Activated CD4-positive, alpha-beta T cell treated with anti-CD3 and anti-CD28 coated beads, Interleukin-2, amount 10 ng/mL, durations not matched to agents 24 days and 14 days (primary cell): ENCODE measurements around the gene MLXIP. TPM values are rescaled to one million over a fixed set of nuclear protein-coding genes. Genes with fewer than 3 reads are reported as not detected.
A peak's percentile ranks its signal among the peaks of the same experiment; 100 is the strongest.

Experiments
- DNase-seq: peaks from one replicate; pipeline ENCODE4 v3.0.0; 2022
- H3K27ac Mint-ChIP-seq: one replicate; pipeline ENCODE4 v1.8.0; 2022; ENCODE audit warnings: mild to moderate bottlenecking, mixed read lengths
- H3K27me3 Mint-ChIP-seq: one replicate; pipeline ENCODE4 v1.8.0; 2022; ENCODE audit warnings: mixed read lengths
- H3K36me3 Mint-ChIP-seq: one replicate; pipeline ENCODE4 v1.8.0; 2022; ENCODE audit warnings: low read depth, mild to moderate bottlenecking, mixed read lengths
- H3K4me1 Mint-ChIP-seq: one replicate; pipeline ENCODE4 v1.8.0; 2021; ENCODE audit warnings: mixed read lengths
- H3K4me3 Mint-ChIP-seq: one replicate; pipeline ENCODE4 v1.8.0; 2022; ENCODE audit warnings: mild to moderate bottlenecking, moderate library complexity, mixed read lengths
- H3K9me3 Mint-ChIP-seq: one replicate; pipeline ENCODE4 v1.8.0; 2021; ENCODE audit warnings: mixed read lengths
- intact Hi-C: fragments of 100-400 bp; cut with micrococcal nuclease; formaldehyde crosslinking; loops from one replicate; pipeline ENCODE4 v1.15.1; 2023
- total RNA-seq: library from RNA; stranded (reverse); gene quantifications from 2 replicates; pipeline ENCODE4 v1.2.3, GENCODE V29; 2022

The MLXIP gene
- total RNA-seq, 1 donor from 2014 or later: 47.6 TPM

DNA sequence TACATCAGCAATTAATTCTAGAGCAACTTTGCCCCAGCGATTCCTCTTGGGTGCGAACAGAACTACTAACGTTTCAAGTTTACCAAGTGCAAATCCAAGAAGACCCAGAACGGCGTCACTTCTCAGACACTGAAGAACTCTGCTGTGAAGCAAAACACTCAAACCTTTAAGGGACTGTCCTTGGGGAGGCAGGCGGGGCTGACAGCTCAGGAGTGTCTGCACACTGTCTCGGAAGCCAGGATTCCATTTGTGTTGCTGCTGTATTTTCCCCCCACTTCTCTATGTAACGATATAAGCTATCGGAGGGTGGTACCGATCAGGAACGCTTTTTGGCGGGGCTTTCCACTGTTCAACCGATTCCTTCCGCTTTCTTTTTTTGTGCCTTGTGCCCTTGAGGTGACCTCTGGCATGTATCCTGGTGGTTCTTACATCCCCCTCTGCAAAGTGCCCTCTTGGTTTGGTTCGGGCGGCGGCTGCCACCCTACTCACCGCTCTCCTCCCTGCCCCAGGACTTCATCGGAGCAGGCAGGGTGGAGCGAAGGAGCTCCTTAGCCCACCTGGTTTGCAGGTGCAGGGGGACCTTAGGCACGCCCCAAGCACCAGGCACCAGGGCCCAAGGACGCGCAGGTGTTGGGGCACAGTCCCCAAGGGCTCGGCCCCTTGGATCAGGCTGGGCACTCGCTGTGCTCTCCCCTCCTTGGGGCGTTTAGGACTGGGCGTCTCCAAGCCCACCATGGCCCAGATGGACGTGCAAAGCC is 19.2 kb upstream of the MLXIP start:
- Mint-ChIP-seq H3K27me3 (no peaks in the 10 kb centered on the region), H3K27ac (no peak overlapping the region), H3K9me3 (no peaks in the 10 kb centered on the region), H3K4me3 (no peak overlapping the region), H3K4me1 (peaks cover 18% of the 10 kb centered on the region), H3K36me3 (peaks cover 2% of the 10 kb centered on the region)
- intact Hi-C loops: no loop called here
- no peak for DNase-seq

DNA sequence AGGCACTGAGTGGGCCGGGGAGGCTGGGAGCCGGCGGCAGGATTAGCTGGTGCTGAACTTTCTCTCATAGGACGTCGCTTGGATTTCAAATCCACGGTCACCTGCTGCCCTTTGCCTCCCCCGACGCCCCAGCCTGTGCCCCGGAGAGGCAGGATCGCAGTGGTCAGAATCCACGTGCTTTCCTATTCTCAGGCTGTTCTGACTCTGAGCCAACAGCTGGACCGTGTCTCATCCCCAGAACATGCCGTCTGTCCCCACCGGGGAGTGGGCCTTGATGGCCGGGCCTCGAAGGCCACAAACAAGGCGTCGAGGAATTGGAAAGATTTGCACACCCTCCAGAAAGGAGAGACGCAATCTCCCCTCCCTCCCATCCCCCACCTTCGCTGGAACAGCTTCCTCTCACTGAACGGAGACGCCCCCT is 18.5 kb upstream of the MLXIP start:
- H3K27me3 Mint-ChIP-seq: no peaks in the 10 kb centered on the region
- DNase-seq: no peak
- intact Hi-C loops: no loop called here
- no peak overlapping the region for H3K27ac Mint-ChIP-seq
- no peaks in the 10 kb centered on the region for H3K9me3 Mint-ChIP-seq
- H3K4me1 Mint-ChIP-seq: peaks cover 13% of the 10 kb centered on the region
- H3K36me3 Mint-ChIP-seq: peaks cover 2% of the 10 kb centered on the region
- no peak overlapping the region for H3K4me3 Mint-ChIP-seq

DNA sequence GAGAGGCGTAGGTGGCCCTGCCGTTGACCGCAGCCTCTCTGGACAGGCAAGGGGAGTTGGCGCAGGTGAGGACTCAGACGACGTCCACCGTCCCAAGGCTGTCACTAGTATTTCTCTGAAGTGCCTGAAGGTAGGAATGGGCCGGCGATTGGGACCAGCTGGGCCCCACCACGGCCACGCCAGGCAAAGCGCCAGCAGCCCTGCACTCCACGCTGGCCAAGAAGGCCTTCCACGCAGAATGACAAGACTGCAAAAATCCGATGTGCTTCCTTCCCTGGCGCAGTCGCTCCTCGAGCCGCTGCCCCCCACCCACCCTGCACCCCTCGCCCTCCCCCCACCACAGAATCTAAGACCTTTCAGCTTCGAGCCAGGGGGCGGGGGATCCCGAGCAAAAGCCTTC is 17.3 kb upstream of the MLXIP start:
- Mint-ChIP-seq H3K9me3 (no peaks in the 10 kb centered on the region), H3K4me3 (no peak overlapping the region), H3K4me1 (peaks cover 13% of the 10 kb centered on the region), H3K36me3 (peaks cover 2% of the 10 kb centered on the region), H3K27me3 (no peaks in the 10 kb centered on the region), H3K27ac (no peak overlapping the region)
- intact Hi-C loops: no loop called here
- no peak for DNase-seq

DNA sequence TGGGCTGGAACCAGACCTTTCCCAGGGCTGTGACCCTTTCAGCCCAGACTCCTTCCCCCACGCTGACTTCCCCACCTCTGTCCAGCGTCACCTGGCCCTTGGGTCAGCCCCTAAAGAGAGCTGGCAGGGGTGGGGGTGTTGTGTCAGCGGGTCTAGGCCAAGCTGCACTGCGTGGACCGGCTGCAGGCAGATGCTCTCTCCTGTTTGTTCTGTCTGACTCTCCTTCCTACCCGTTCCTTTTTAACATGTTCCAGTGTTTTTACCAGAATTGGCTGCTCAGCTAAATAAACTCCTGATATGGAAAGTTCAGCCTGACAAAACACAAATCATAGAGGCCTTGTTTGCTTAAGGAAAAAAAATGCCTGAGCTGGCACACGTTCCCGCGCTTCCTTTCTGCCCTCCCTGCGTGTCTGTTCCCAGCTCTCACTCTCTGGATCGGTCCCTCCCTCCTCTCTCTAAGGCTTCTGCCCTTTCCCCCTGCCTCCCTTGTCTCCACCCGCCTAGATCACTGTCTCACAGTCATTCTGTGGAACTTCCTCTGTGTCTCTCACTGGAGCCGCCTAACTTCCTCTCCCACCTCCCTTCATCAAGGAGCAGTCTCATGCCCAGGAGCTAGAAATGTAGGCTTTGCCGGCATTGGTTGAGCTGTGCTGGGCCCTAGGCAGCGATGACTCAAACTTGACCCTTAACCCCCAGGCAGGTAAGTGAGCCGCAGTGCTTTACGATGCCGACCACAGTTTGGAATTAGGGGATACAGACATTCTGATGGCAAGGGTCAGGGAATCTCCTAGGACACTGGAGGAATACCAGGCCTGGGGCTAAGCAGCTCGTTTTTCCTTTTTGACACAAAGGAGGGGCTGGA is 15.5 kb upstream of the MLXIP start:
- no peak overlapping the region for H3K4me3 Mint-ChIP-seq
- intact Hi-C loops: no loop called here
- peak overlapping the region; percentile 34 for H3K27ac Mint-ChIP-seq
- H3K9me3 Mint-ChIP-seq: no peaks in the 10 kb centered on the region
- no peak for DNase-seq
- H3K4me1 Mint-ChIP-seq: peaks cover 21% of the 10 kb centered on the region
- H3K27me3 Mint-ChIP-seq: no peaks in the 10 kb centered on the region
- no peaks in the 10 kb centered on the region for H3K36me3 Mint-ChIP-seq

GRCh38 chr12:122063694-122064024 is 14.9 kb upstream of the MLXIP start:
- peak overlapping the region; percentile 45 for H3K27ac Mint-ChIP-seq
- H3K4me1 Mint-ChIP-seq: peaks cover 26% of the 10 kb centered on the region
- no peaks in the 10 kb centered on the region for H3K9me3 Mint-ChIP-seq
- DNase-seq: no peak
- intact Hi-C loops: no loop called here
- H3K36me3 Mint-ChIP-seq: no peaks in the 10 kb centered on the region
- no peaks in the 10 kb centered on the region for H3K27me3 Mint-ChIP-seq
- H3K4me3 Mint-ChIP-seq: no peak overlapping the region

DNA sequence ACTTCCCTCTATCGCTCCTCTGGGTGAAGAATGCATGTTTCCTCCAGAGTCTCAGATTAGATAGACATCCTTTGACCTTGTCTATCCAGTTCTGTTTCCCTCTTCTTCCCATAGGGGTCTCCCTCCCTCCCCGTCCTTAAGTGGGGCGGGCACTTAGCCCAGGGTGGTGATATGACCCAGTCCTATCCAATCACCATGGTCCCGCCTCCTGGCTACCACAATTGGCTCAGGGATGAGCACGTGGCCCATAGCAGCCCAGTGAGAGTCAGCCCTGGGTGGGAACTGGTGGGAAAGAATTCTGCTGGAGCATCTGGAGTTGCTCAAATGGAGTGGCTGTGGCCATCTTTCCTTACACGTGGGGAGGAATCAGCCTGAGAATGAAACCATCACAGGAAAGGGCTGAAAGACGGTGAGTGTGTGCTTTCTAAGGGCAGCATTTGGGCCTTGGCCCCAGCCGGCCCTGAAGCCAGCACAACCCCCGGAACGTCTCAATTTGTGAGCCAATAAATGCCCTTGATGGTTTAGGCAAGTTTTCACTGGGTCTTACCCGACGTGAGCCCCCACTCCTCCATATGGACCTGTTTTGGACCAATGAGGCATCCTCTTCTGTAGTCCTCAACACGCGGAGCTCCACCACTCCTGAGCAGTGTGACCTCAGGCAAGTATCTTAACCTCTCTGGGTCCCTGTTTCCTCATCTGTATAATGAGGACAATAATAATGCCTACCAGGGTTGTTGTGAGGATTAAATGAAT is 14.4 kb upstream of the MLXIP start:
- DNase-seq: peak; percentile 74
- no peaks in the 10 kb centered on the region for H3K9me3 Mint-ChIP-seq
- intact Hi-C loops: no loop called here
- no peak overlapping the region for H3K4me3 Mint-ChIP-seq
- H3K4me1 Mint-ChIP-seq: peaks cover 26% of the 10 kb centered on the region
- peak overlapping the region; percentile 45 for H3K27ac Mint-ChIP-seq
- no peaks in the 10 kb centered on the region for H3K27me3 Mint-ChIP-seq
- H3K36me3 Mint-ChIP-seq: no peaks in the 10 kb centered on the region

DNA sequence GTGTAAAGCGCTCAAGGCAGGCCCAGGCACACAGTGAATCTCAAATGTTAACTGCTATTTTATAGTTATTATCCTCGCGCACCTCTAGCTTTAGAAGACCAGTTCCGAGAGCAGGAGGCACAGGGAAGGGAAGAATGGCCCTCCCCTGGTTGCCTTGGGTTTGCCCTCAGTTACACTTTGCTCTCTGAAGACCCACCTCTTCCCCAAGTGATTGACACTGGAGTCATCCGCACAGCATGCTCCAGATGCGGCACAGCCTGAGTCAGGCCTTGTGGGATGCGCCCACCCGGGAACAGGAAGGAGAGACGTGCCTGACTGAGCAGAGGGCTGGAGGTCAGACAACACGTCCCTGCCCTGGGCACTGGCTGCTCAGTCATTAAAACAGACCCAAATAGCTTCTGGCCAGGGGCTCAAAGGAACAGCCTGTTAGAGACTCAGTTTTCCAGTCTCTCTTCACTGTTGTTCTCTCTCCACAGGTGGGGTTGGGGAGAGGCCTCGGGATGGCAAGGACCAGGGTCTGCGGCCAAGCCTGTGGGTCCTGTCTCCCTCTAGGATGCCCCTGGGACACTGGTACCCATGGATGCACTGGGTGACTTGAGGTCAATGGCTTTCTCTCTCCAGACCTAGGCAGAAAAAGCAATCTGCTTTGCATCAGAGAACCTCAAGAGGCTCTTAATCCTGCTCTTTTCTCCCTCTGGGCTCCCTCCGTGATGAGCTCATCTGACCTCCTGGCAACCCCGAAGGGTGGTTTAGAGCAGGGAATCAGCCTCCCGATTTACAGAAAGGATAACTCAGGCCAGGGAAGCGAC is 13.6 kb upstream of the MLXIP start:
- H3K27ac Mint-ChIP-seq: peak overlapping the region; percentile 45
- no peaks in the 10 kb centered on the region for H3K27me3 Mint-ChIP-seq
- H3K9me3 Mint-ChIP-seq: no peaks in the 10 kb centered on the region
- H3K36me3 Mint-ChIP-seq: no peaks in the 10 kb centered on the region
- H3K4me1 Mint-ChIP-seq: peaks cover 26% of the 10 kb centered on the region
- no peak for DNase-seq
- intact Hi-C loops: no loop called here
- H3K4me3 Mint-ChIP-seq: no peak overlapping the region

- intact Hi-C loops: no loop called here
- Mint-ChIP-seq H3K4me1 (peaks cover 26% of the 10 kb centered on the region), H3K27ac (no peak overlapping the region), H3K36me3 (no peaks in the 10 kb centered on the region), H3K4me3 (peak overlapping the region; percentile 56), H3K27me3 (no peaks in the 10 kb centered on the region), H3K9me3 (no peaks in the 10 kb centered on the region)
- DNase-seq: no peak
Observed at GRCh38 chr12:122067548-122067947, 11.0 kb upstream of the MLXIP start.

DNA sequence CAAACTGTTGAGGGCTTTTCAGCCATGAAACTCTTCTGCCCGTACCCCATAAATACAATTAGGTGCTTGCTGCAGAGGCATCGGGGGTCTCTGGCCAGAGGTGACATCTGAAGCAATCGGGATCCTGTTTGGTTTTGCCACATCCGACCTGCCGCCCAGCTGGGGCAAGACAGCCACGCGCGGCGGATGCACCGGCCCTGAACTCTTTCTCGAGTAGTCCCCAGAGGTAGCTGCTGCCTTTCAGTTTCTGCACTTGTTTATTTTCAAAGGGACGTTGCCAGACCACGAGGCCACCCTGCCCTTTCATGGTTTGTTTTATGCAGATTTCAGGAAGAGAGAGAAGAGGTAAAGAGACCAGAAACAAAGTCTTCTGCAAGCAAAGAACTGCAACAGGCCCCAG is 10.6 kb upstream of the MLXIP start:
- intact Hi-C loops: no loop called here
- peak overlapping the region; percentile 67 for H3K27ac Mint-ChIP-seq

DNA sequence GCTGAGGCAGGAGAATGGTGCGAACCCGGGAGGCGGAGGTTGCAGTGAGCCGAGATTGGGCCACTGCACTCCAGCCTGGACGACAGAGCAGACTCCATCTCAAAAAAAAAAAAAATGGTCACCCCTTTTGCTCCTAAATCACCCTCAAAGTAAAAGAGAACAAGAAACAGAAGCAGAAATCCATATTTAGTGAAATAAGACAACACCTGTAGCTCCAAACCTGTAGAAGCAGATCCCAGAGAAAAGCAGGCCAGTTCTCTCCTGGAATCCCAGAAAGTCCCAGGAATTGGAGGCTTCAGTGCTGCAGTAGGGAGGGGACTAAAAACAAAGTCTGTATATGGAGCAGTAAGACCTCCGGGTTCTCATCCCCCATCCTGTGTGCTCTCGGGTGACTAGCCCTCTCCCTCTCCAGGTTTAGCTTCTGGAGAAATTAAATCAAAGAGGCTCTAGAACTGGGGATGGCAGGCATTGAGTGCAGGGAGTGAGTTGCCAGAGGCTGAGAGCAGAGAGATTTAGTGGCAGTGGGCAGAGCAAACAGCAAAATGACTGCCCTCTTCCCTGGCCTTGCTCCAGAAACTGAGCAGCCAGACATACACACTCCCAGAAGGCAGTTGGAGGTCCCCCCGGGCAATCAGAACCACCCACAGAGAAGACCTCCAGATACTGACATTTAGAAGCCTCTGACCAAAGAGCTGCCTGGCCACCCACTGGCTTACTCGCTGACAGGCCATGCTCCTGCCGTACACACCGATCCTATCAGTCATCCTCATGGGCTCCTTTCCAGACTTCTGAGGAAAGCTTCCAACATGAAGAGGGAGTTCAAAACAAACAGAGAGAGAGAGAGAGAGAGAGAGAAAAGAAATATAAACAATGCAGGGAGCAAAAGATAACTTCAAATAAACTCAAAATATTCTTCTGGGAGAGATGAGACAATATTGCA is 6.3 kb upstream of the MLXIP start:
- Mint-ChIP-seq H3K4me1 (peaks cover 17% of the 10 kb centered on the region), H3K4me3 (no peak overlapping the region), H3K27ac (no peak overlapping the region), H3K27me3 (no peaks in the 10 kb centered on the region), H3K9me3 (no peaks in the 10 kb centered on the region), H3K36me3 (no peaks in the 10 kb centered on the region)
- intact Hi-C loops: loop anchor here (10.0 kb wide), 1 partner anchor 1152 kb away; no protein-coding TSS in a partner anchor
- DNase-seq: no peak

More for the DNA sequence above, 10.6 kb upstream of the MLXIP start:
- peak; percentile 85 for DNase-seq
- no peaks in the 10 kb centered on the region for H3K9me3 Mint-ChIP-seq
- peaks cover 25% of the 10 kb centered on the region for H3K4me1 Mint-ChIP-seq
- H3K4me3 Mint-ChIP-seq: peak overlapping the region; percentile 56
- no peaks in the 10 kb centered on the region for H3K36me3 Mint-ChIP-seq
- no peaks in the 10 kb centered on the region for H3K27me3 Mint-ChIP-seq

DNA sequence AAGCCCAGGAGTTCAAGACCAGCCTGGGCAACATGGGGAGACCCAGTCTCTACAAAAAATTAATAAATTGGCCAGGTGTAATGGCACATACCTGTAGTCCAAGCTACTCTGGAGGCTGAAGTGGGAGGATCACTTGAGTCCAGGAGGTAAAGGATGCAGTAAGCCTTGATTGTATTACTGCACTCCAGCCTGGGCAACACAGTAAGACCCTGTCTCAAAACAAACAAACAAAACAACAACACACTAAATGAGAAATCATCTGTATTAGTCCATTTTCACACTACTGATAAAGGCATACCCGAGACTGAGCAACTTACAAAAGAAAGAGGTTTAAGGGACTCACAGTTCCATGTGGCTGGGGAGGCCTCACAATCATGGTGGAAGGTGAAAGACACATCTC is 4.7 kb upstream of the MLXIP start:
- H3K9me3 Mint-ChIP-seq: no peaks in the 10 kb centered on the region
- H3K27me3 Mint-ChIP-seq: no peaks in the 10 kb centered on the region
- H3K4me3 Mint-ChIP-seq: no peak overlapping the region
- peaks cover 5% of the 10 kb centered on the region for H3K4me1 Mint-ChIP-seq
- DNase-seq: no peak
- H3K27ac Mint-ChIP-seq: no peak overlapping the region
- intact Hi-C loops: loop anchor here (10.0 kb wide), 1 partner anchor 1151 kb away; no protein-coding TSS in a partner anchor
- no peaks in the 10 kb centered on the region for H3K36me3 Mint-ChIP-seq

DNA sequence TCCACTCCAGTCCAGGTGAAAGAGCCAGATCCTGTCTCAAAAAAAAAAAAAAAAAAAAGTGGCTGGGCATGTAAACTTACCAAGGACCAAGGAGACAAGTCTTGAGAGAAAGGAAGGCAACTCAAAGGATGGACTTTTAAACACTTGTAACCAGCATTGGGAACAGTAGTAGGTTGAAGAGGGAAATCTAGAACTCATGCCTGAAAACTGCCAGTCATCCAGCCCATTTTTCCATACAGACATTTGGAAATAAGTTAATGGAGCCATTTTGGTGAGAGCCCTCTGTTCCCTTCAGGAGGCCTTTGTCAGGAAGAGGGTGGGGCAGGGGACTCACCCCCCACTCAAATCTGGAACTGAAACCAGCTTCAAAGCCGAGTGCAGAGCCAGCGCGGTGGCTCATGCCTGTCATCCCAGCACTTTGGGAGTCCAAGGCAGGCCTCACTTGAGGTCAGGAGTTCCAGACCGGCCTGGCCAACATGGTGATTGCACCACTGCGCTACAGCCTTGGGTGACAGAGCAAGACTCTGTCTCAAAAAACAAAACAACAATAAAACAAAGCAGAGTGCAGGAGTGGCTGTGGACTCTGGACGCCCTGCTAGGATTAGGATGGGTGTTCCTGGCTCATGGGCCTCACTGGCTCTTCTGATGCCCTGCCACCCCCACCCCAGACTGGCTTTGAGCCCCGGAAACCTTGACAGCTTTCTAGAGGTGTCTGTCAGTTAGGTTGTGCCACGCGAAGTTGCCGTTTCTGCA is 1.6 kb upstream of the MLXIP start:
- intact Hi-C loops: loop anchor here (10.0 kb wide), 1 partner anchor 1148 kb away; no protein-coding TSS in a partner anchor
- Mint-ChIP-seq H3K27me3 (no peaks in the 10 kb centered on the region), H3K36me3 (peaks cover 11% of the 10 kb centered on the region), H3K9me3 (no peaks in the 10 kb centered on the region), H3K4me1 (peaks cover 26% of the 10 kb centered on the region), H3K27ac (peak overlapping the region; percentile 15), H3K4me3 (peak overlapping the region; percentile 45)
- DNase-seq: peak; percentile 70
